Neural progenitor cell (in vitro differentiated cells): ENCODE results near the gene TXNDC17. TPM values are rescaled to one million over a fixed set of nuclear protein-coding genes. Genes with fewer than 3 reads are reported as not detected.

Experiments
- DNase-seq: peaks from one replicate; pipeline ENCODE4 v3.0.0-alpha.2; 2016; ENCODE audit warnings: low spot score
- H2AFZ ChIP-seq: fragments of 200-600 bp; sonication (generic); replicated peaks from 2 replicates; pipeline ENCODE4 v1.6.1; 2016; ENCODE audit warnings: antibody characterized with exemption
- H3F3A ChIP-seq: fragments of 200-600 bp; sonication (generic); 2 replicates; pipeline ENCODE4 v1.6.1; 2016; ENCODE audit warnings: antibody characterized with exemption, low read depth
- H3K27ac ChIP-seq: fragments of 200-600 bp; sonication (generic); 2 replicates; pipeline ENCODE4 v1.5.1; 2016; ENCODE audit warnings: mild to moderate bottlenecking
- H3K27me3 ChIP-seq: fragments of 200-600 bp; sonication (generic); 2 replicates; pipeline ENCODE4 v1.6.1; 2016; ENCODE audit warnings: mild to moderate bottlenecking, moderate library complexity
- H3K36me3 ChIP-seq: fragments of 200-600 bp; sonication (generic); 2 replicates; pipeline ENCODE4 v1.5.1; 2016
- H3K4me1 ChIP-seq: fragments of 200-600 bp; sonication (generic); 2 replicates; pipeline ENCODE4 v1.6.1; 2016; ENCODE audit warnings: mixed run types
- H3K4me2 ChIP-seq: fragments of 200-600 bp; sonication (generic); 2 replicates; pipeline ENCODE4 v1.6.1; 2016
- H3K4me3 ChIP-seq: fragments of 200-600 bp; sonication (generic); 2 replicates; pipeline ENCODE4 v1.5.1; 2016
- H3K79me2 ChIP-seq: fragments of 200-600 bp; sonication (generic); 2 replicates; pipeline ENCODE4 v1.6.1; 2016; ENCODE audit warnings: low read depth
- H3K9ac ChIP-seq: fragments of 200-600 bp; sonication (generic); 2 replicates; pipeline ENCODE4 v1.6.1; 2016
- H3K9me3 ChIP-seq: fragments of 200-600 bp; sonication (generic); 2 replicates; pipeline ENCODE4 v1.5.1; 2016; ENCODE audit warnings: low read depth
- H4K20me1 ChIP-seq: fragments of 200-600 bp; sonication (generic); 2 replicates; pipeline ENCODE4 v1.6.1; 2016; ENCODE audit warnings: low read depth
- H3K27ac Mint-ChIP-seq: 3 replicates; pipeline ENCODE4 v1.8.0; 2021; ENCODE audit warnings: mixed read lengths
- H3K27me3 Mint-ChIP-seq: 2 replicates; pipeline ENCODE4 v1.8.0; 2022; ENCODE audit warnings: low read depth, mild to moderate bottlenecking, inconsistent platforms, moderate library complexity, mixed read lengths; ENCODE audit not compliant: insufficient read depth
- H3K36me3 Mint-ChIP-seq: 3 replicates; pipeline ENCODE4 v1.8.0; 2021; ENCODE audit warnings: mixed read lengths
- H3K4me1 Mint-ChIP-seq: 3 replicates; pipeline ENCODE4 v1.8.0; 2021; ENCODE audit warnings: mixed read lengths
- H3K4me3 Mint-ChIP-seq: 3 replicates; pipeline ENCODE4 v1.8.0; 2021; ENCODE audit warnings: mild to moderate bottlenecking, moderate library complexity, mixed read lengths
- H3K9me3 Mint-ChIP-seq: 3 replicates; pipeline ENCODE4 v1.8.0; 2020; ENCODE audit warnings: mixed read lengths
- CTCF ChIP-seq: fragments of 200-600 bp; sonication (generic); IDR thresholded peaks from 2 replicates; pipeline ENCODE4 v1.5.1; 2017; ENCODE audit warnings: antibody characterized with exemption, mild to moderate bottlenecking
- EZH2 ChIP-seq: fragments of 200-600 bp; sonication (generic); IDR thresholded peaks from 2 replicates; pipeline ENCODE4 v1.6.1; 2017; ENCODE audit warnings: antibody characterized with exemption, mild to moderate bottlenecking, moderate library complexity
- EZH2phosphoT487 ChIP-seq: fragments of 200-600 bp; sonication (generic); IDR thresholded peaks from 2 replicates; pipeline ENCODE4 v1.6.1; 2017; ENCODE audit warnings: antibody characterized with exemption
- total RNA-seq: library from RNA; depleted of rRNA; stranded (reverse); fragments of >200 nt; gene quantifications from 2 replicates; pipeline ENCODE4 v1.2.3, GENCODE V29; 2015; ENCODE audit warnings: low replicate concordance

Gene TXNDC17
- total RNA-seq, 1 donor from 2014 or later, result 175 TPM

GRCh38 chr17:6610011-6610410 is 30.8 kb upstream of the TXNDC17 start:
- Mint-ChIP-seq H3K27me3 (peaks cover 4% of the 10 kb centered on the region), H3K27ac (no peak overlapping the region), H3K36me3 (peaks cover 30% of the 10 kb centered on the region), H3K4me1 (no peaks in the 10 kb centered on the region), H3K9me3 (no peaks in the 10 kb centered on the region), H3K4me3 (no peak overlapping the region)
- Histone ChIP-seq H3K4me2 (no peak overlapping the region), H3K36me3 (peaks cover 5% of the 10 kb centered on the region), H3K27me3 (no peaks in the 10 kb centered on the region), H3K27ac (no peak overlapping the region), H3K9ac (no peak overlapping the region), H3K79me2 (no peaks in the 10 kb centered on the region), H3K9me3 (no peaks in the 10 kb centered on the region), H4K20me1 (no peaks in the 10 kb centered on the region), H3F3A (no peaks in the 10 kb centered on the region), H2AFZ (no peak overlapping the region), H3K4me1 (no peaks in the 10 kb centered on the region), H3K4me3 (no peak overlapping the region)
- no peak for TF ChIP-seq CTCF
- TF ChIP-seq EZH2, result no peak
- no peak for DNase-seq

- no peaks in the 10 kb centered on the region for H3K4me1 Mint-ChIP-seq
- H3K79me2 ChIP-seq, result no peaks in the 10 kb centered on the region
- H3K36me3 ChIP-seq, result peaks cover 3% of the 10 kb centered on the region
- H3K27me3 Mint-ChIP-seq, result no peaks in the 10 kb centered on the region
- H3F3A ChIP-seq, result no peaks in the 10 kb centered on the region
- no peak overlapping the region for H3K9ac ChIP-seq
- no peak overlapping the region for H3K27ac ChIP-seq
- no peak overlapping the region for H3K4me3 ChIP-seq
- peaks cover 29% of the 10 kb centered on the region for H3K36me3 Mint-ChIP-seq
- DNase-seq, result no peak
- TF ChIP-seq EZH2 (no peak), EZH2phosphoT487 (no peak), CTCF (no peak)
- H3K4me2 ChIP-seq, result no peak overlapping the region
- no peaks in the 10 kb centered on the region for H3K27me3 ChIP-seq
- no peaks in the 10 kb centered on the region for H4K20me1 ChIP-seq
- no peaks in the 10 kb centered on the region for H3K4me1 ChIP-seq
- no peaks in the 10 kb centered on the region for H3K9me3 Mint-ChIP-seq
- H3K9me3 ChIP-seq, result no peaks in the 10 kb centered on the region
- no peak overlapping the region for H3K4me3 Mint-ChIP-seq
- H3K27ac Mint-ChIP-seq, result no peak overlapping the region
- no peak overlapping the region for H2AFZ ChIP-seq
Measured at GRCh38 chr17:6611231-6611630, 29.6 kb upstream of the TXNDC17 start.

- Histone ChIP-seq H3K4me1 (no peaks in the 10 kb centered on the region), H3F3A (no peaks in the 10 kb centered on the region), H2AFZ (no peak overlapping the region), H3K36me3 (no peaks in the 10 kb centered on the region), H3K27me3 (no peaks in the 10 kb centered on the region), H3K4me3 (no peak overlapping the region), H3K9ac (no peak overlapping the region), H3K9me3 (no peaks in the 10 kb centered on the region), H4K20me1 (no peaks in the 10 kb centered on the region), H3K79me2 (no peaks in the 10 kb centered on the region), H3K4me2 (no peak overlapping the region), H3K27ac (no peak overlapping the region)
- no peak overlapping the region for H3K4me3 Mint-ChIP-seq
- H3K27ac Mint-ChIP-seq, result no peak overlapping the region
- H3K9me3 Mint-ChIP-seq, result no peaks in the 10 kb centered on the region
- peaks cover 12% of the 10 kb centered on the region for H3K36me3 Mint-ChIP-seq
- H3K4me1 Mint-ChIP-seq, result no peaks in the 10 kb centered on the region
- TF ChIP-seq CTCF (no peak), EZH2phosphoT487 (no peak), EZH2 (no peak)
- no peak for DNase-seq
- H3K27me3 Mint-ChIP-seq, result no peaks in the 10 kb centered on the region
Measured at GRCh38 chr17:6623941-6624340, 16.9 kb upstream of the TXNDC17 start.

- Histone ChIP-seq H4K20me1 (no peaks in the 10 kb centered on the region), H3K36me3 (peaks cover 6% of the 10 kb centered on the region), H3K27ac (no peak overlapping the region), H3K4me1 (no peaks in the 10 kb centered on the region), H3K27me3 (no peaks in the 10 kb centered on the region), H3K79me2 (peaks cover 2% of the 10 kb centered on the region), H3K4me2 (no peak overlapping the region), H2AFZ (no peak overlapping the region), H3K9ac (no peak overlapping the region), H3F3A (no peaks in the 10 kb centered on the region), H3K4me3 (no peak overlapping the region), H3K9me3 (no peaks in the 10 kb centered on the region)
- DNase-seq, result no peak
- H3K36me3 Mint-ChIP-seq, result peaks cover 19% of the 10 kb centered on the region
- H3K27ac Mint-ChIP-seq, result no peak overlapping the region
- H3K4me1 Mint-ChIP-seq, result no peaks in the 10 kb centered on the region
- TF ChIP-seq EZH2 (no peak), EZH2phosphoT487 (no peak), CTCF (no peak)
- H3K4me3 Mint-ChIP-seq, result no peak overlapping the region
- no peaks in the 10 kb centered on the region for H3K9me3 Mint-ChIP-seq
- H3K27me3 Mint-ChIP-seq, result no peaks in the 10 kb centered on the region
Measured at GRCh38 chr17:6626616-6627015, 14.2 kb upstream of the TXNDC17 start.
